H1 (cell line): Measurements from ENCODE around the gene ZNF425. TPM values are rescaled to one million over a fixed set of nuclear protein-coding genes. Genes with fewer than 3 reads are reported as not detected.

Source experiments
- CTCF ChIA-PET: fragments of 300-600 bp; sonication (Branson Sonifier 250); formaldehyde crosslinking; loops from one replicate; lab custom pipeline; 2021; ENCODE audit not compliant: partially characterized antibody; lab: Charles Lee
- POLR2A ChIA-PET: fragments of 300-600 bp; sonication (Branson Sonifier 250); formaldehyde crosslinking; loops from one replicate; lab custom pipeline; 2021; ENCODE audit warnings: inconsistent platforms; ENCODE audit not compliant: partially characterized antibody; lab: Charles Lee
- DNase-seq, 2 experiments: peaks; one replicate each; pipeline versions ENCODE4 v3.0.0 to v3.0.0-alpha.2; 2010 to 2022; ENCODE audit warnings: low spot score in 2 of 2, low read depth in 1 of 2, mixed read lengths in 1 of 2
- FAIRE-seq: peaks from 2 replicates; lab custom pipeline; 2011; peaks lifted over from hg19 to GRCh38; lab: Jason Lieb, UNC
- H2AFZ ChIP-seq: 2 replicates; pipeline ENCODE4 v1.8.1; 2012; ENCODE audit warnings: low read length, inconsistent platforms
- H2AK5ac ChIP-seq: 2 replicates; pipeline ENCODE4 v1.6.1; 2013; ENCODE audit warnings: low read depth, low read length
- H2BK120ac ChIP-seq: replicated peaks from 2 replicates; pipeline ENCODE3; 2013; ENCODE audit warnings: low read depth, low read length, inconsistent platforms
- H2BK12ac ChIP-seq: 2 replicates; pipeline ENCODE4 v1.6.1; 2013; ENCODE audit warnings: low read depth, low read length
- H2BK15ac ChIP-seq: 2 replicates; pipeline ENCODE4 v1.6.1; 2013; ENCODE audit warnings: low read length
- H2BK20ac ChIP-seq: 2 replicates; pipeline ENCODE4 v1.6.1; 2013; ENCODE audit warnings: low read length
- H2BK5ac ChIP-seq: 2 replicates; pipeline ENCODE4 v1.6.1; 2013; ENCODE audit warnings: low read depth, low read length
- H3K14ac ChIP-seq: 2 replicates; pipeline ENCODE4 v1.6.1; 2013; ENCODE audit warnings: inconsistent platforms; ENCODE audit not compliant: insufficient read length
- H3K18ac ChIP-seq: 2 replicates; pipeline ENCODE4 v1.6.1; 2013; ENCODE audit warnings: low read length; ENCODE audit errors: extremely low read depth
- H3K23ac ChIP-seq: 2 replicates; pipeline ENCODE4 v1.6.1; 2013; ENCODE audit warnings: inconsistent platforms; ENCODE audit not compliant: insufficient read length
- H3K23me2 ChIP-seq: 2 replicates; pipeline ENCODE4 v1.6.1; 2013; ENCODE audit warnings: low read depth, low read length
- H3K27ac ChIP-seq: 2 replicates; pipeline ENCODE4 v1.6.1; 2011; ENCODE audit warnings: low read depth, low read length, inconsistent platforms
- H3K27me3 ChIP-seq, 4 experiments: replicated peaks in 1 of 4; 1 replicate in 1 of 4; 2 replicates in 3 of 4; pipeline versions ENCODE4 v1.6.1 to v1.8.1; 2011 to 2013; ENCODE audit warnings: low read length in 3 of 4, mild to moderate bottlenecking in 3 of 4, inconsistent platforms in 2 of 4, mixed read lengths in 2 of 4, moderate library complexity in 1 of 4; ENCODE audit not compliant: control insufficient read depth in 3 of 4, insufficient read depth in 3 of 4; ENCODE audit errors: extremely low read depth in 1 of 4
- H3K36me3 ChIP-seq, 4 experiments: 2 replicates each; pipeline versions ENCODE4 v1.6.1 to v1.8.1; 2011 to 2013; ENCODE audit warnings: mild to moderate bottlenecking in 4 of 4, low read length in 3 of 4, moderate library complexity in 2 of 4, control low read depth in 1 of 4, inconsistent platforms in 1 of 4; ENCODE audit not compliant: insufficient read depth in 4 of 4, control insufficient read depth in 2 of 4
- H3K4ac ChIP-seq: replicated peaks from 2 replicates; pipeline ENCODE3; 2013; ENCODE audit warnings: low read length, low read depth, mixed read lengths, inconsistent platforms; ENCODE audit not compliant: insufficient read length
- H3K4me1 ChIP-seq, 4 experiments: replicated peaks in 1 of 4; 1 replicate in 1 of 4; 2 replicates in 3 of 4; pipeline versions ENCODE4 v1.6.1 to v1.8.1; 2011 to 2013; ENCODE audit warnings: low read length in 3 of 4, inconsistent platforms in 2 of 4, mixed read lengths in 1 of 4; ENCODE audit not compliant: insufficient read depth in 4 of 4, control insufficient read depth in 3 of 4
- H3K4me2 ChIP-seq, 2 experiments: 2 replicates each; pipeline versions ENCODE4 v1.6.1 to v1.8.1; 2011 to 2013; ENCODE audit warnings: low read depth in 2 of 2, low read length in 2 of 2, control low read depth in 1 of 2, inconsistent platforms in 1 of 2, mild to moderate bottlenecking in 1 of 2; ENCODE audit not compliant: insufficient read depth in 1 of 2
- H3K4me3 ChIP-seq, 4 experiments: fragments of 200-600, 300-600 bp in 1 of 4; sonication (generic), shearing (Covaris generic), sonication (Bioruptor Twin) in 1 of 4; 2 replicates each; pipeline versions ENCODE4 v1.5.1 to v1.8.1; 2011 to 2016; ENCODE audit warnings: low read length in 4 of 4, low read depth in 3 of 4, control low read depth in 2 of 4, inconsistent platforms in 2 of 4, mild to moderate bottlenecking in 2 of 4, mixed read lengths in 1 of 4, moderate library complexity in 1 of 4; ENCODE audit not compliant: insufficient read depth in 2 of 4; ENCODE audit errors: extremely low read depth in 1 of 4
- H3K56ac ChIP-seq: replicated peaks from 2 replicates; pipeline ENCODE3; 2013; ENCODE audit warnings: low read depth, mild to moderate bottlenecking, mixed read lengths, low read length, inconsistent platforms; ENCODE audit not compliant: insufficient read length
- H3K79me1 ChIP-seq: 2 replicates; pipeline ENCODE4 v1.6.1; 2013; ENCODE audit warnings: low read depth, low read length, control low read depth
- H3K79me2 ChIP-seq, 2 experiments: 2 replicates each; pipeline versions ENCODE4 v1.6.1 to v1.8.1; 2012 to 2013; ENCODE audit warnings: low read length in 2 of 2, mild to moderate bottlenecking in 2 of 2, inconsistent platforms in 1 of 2; ENCODE audit not compliant: insufficient read depth in 2 of 2, control insufficient read depth in 1 of 2
- H3K9ac ChIP-seq, 4 experiments: replicated peaks in 1 of 4; 1 replicate in 1 of 4; 2 replicates in 3 of 4; pipeline versions ENCODE4 v1.6.1 to v1.8.1; 2011 to 2013; ENCODE audit warnings: low read depth in 3 of 4, low read length in 3 of 4, control low read depth in 2 of 4, mild to moderate bottlenecking in 2 of 4, moderate library complexity in 2 of 4, inconsistent platforms in 1 of 4; ENCODE audit errors: extremely low read depth in 1 of 4
- H3K9me3 ChIP-seq, 2 experiments: 2 replicates each; pipeline versions ENCODE4 v1.6.1 to v1.8.1; 2012 to 2013; ENCODE audit warnings: mild to moderate bottlenecking in 2 of 2, moderate library complexity in 2 of 2, control low read depth in 1 of 2, inconsistent platforms in 1 of 2, low read depth in 1 of 2, low read length in 1 of 2, mixed read lengths in 1 of 2; ENCODE audit not compliant: insufficient read depth in 2 of 2
- H4K20me1 ChIP-seq, 2 experiments: replicated peaks in 1 of 2; 2 replicates each; pipeline versions ENCODE3 to v1.8.1; 2011 to 2013; ENCODE audit warnings: inconsistent platforms in 2 of 2, low read length in 2 of 2, mild to moderate bottlenecking in 1 of 2; ENCODE audit not compliant: insufficient read depth in 2 of 2, control insufficient read depth in 1 of 2
- H4K5ac ChIP-seq: 2 replicates; pipeline ENCODE4 v1.6.1; 2013; ENCODE audit warnings: low read length, low read depth, mixed read lengths, inconsistent platforms; ENCODE audit not compliant: insufficient read length
- H4K8ac ChIP-seq: 2 replicates; pipeline ENCODE4 v1.8.0; 2013; ENCODE audit warnings: mild to moderate bottlenecking, moderate library complexity, low read length, inconsistent platforms; ENCODE audit not compliant: insufficient read depth; ENCODE audit errors: extremely low read depth
- H4K91ac ChIP-seq: replicated peaks from 2 replicates; pipeline ENCODE3; 2013; ENCODE audit warnings: low read length, mixed read lengths, inconsistent platforms; ENCODE audit not compliant: insufficient read length
- POLR2AphosphoS5 ChIP-seq: IDR thresholded peaks from 2 replicates; pipeline ENCODE4 v1.6.1; 2011; ENCODE audit warnings: low read depth, low read length
- SP4 ChIP-seq: IDR thresholded peaks from 2 replicates; pipeline ENCODE4 v1.6.1; 2012; ENCODE audit warnings: low read length, inconsistent platforms
- WGBS, 2 experiments: shearing (Covaris generic) in 1 of 2; methylation state at CpG; one replicate each; pipeline versions ENCODE4 v1.1.6 to v1.1.7; 2013 to 2015; ENCODE audit warnings: low lambda C conversion rate in 2 of 2, mixed read lengths in 2 of 2, inconsistent platforms in 1 of 2, low coverage in 1 of 2, missing lambda C conversion rate in 1 of 2; ENCODE audit not compliant: insufficient replicate concordance in 2 of 2, insufficient coverage in 1 of 2, insufficient read length in 1 of 2; ENCODE audit errors: extremely low coverage in 1 of 2, missing lambda C conversion rate in 1 of 2; 5-methylcytosine and 5-hydroxymethylcytosine counted together
- polyA plus RNA-seq, 7 experiments: library from polyadenylated mRNA; depleted of rRNA in 3 of 7; stranded (reverse) in 5 of 7; unstranded in 2 of 7; fragments of >200 nt in 5 of 7; fragments of 200-250 nt in 2 of 7; gene quantifications; 1 replicate in 5 of 7; 2 replicates in 1 of 7; 4 replicates in 1 of 7; pipeline versions ENCODE4 v1.2.1 to v1.2.3, GENCODE V29; 2011 to 2013; ENCODE audit warnings: missing spikeins in 2 of 7, mixed read lengths in 2 of 7
- total RNA-seq: library from RNA; stranded (reverse); fragmentation: NEBNext Ultra II Directional; extraction: Animal tissue kit (Norgen Biotek cat#: 25700); gene quantifications from 2 replicates; pipeline ENCODE4 v1.2.1, GENCODE V29; 2021

Gene ZNF425
- total and polyA plus RNA-seq, 2 of the 8 experiments (the other 6 are each of a cell fraction or from before 2014, with no cell fraction given): 3.4 to 6.1 TPM

DNA sequence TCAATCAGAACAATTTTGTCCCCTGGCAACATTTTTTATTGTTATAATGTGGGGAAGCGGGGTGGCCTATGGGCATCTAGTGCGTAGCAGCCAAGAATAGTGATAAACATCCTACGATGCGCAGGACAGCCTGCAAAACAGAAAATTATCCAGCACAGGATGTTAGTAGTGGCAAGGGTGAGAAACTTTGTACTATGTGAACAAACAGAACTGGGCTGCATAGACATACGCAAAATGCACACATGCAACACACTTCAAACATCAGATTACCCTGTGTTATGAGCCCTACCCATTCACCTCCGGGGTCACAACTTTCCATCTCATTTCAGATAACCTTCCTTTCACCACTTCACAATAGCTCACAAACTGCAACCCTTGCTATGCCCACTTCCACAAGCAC is 38.7 kb downstream of the ZNF425 start:
- no peak overlapping the region for H2BK120ac ChIP-seq
- no peak overlapping the region for H2BK20ac ChIP-seq
- H3K9me3 ChIP-seq: peaks cover 3 to 9% of the 10 kb centered on the region in 2 experiments; a peak in 3 of 4 replicates
- no peak for FAIRE-seq
- no peak overlapping the region for H3K4me2 ChIP-seq
- no peak overlapping the region for H2BK5ac ChIP-seq
- peaks cover 7% of the 10 kb centered on the region for H3K79me1 ChIP-seq
- no peak overlapping the region for H2BK15ac ChIP-seq
- H3K4me3 ChIP-seq: no peak overlapping the region
- no peak overlapping the region for H4K91ac ChIP-seq
- peaks cover 0 to 4% (median under 1%) of the 10 kb centered on the region in 4 experiments; a peak in 2 of 7 replicates for H3K4me1 ChIP-seq
- H3K14ac ChIP-seq: no peak overlapping the region
- no peak overlapping the region for H2AK5ac ChIP-seq
- no peak overlapping the region for H3K4ac ChIP-seq
- no peak overlapping the region for H3K23ac ChIP-seq
- H4K8ac ChIP-seq: no peak overlapping the region
- H3K23me2 ChIP-seq: peaks cover 3% of the 10 kb centered on the region; the same call in 1 of the 2 replicates
- no peaks in the 10 kb centered on the region for H3K27me3 ChIP-seq
- no peak overlapping the region for H4K5ac ChIP-seq
- no peak overlapping the region for H3K27ac ChIP-seq
- H2AFZ ChIP-seq: no peak overlapping the region
- H3K56ac ChIP-seq: no peak overlapping the region
- ChIA-PET POLR2A (interaction anchor here (1.3 to 2.2 kb wide), 3 partner anchors 14 to 49 kb away, joined by 4 to 9 read pairs (median 6); no protein-coding TSS in a partner anchor), CTCF (interaction anchor here (0.6 to 2.4 kb wide), 5 partner anchors 16 to 895 kb away, joined by 3 to 8 read pairs (median 3); partner anchors contain the start of gene ZNF398)
- no peak overlapping the region for H3K9ac ChIP-seq
- H3K36me3 ChIP-seq: peaks cover 0 to 22% (median 7%) of the 10 kb centered on the region in 4 experiments; a peak in 4 of 8 replicates
- 96% methylated on average over 6 of the region's 6 CpGs; no CpG with 5 or more reads in 1 of the 2 experiments for WGBS, 2 experiments
- no peak for DNase-seq
- H2BK12ac ChIP-seq: no peak overlapping the region
- TF ChIP-seq SP4 (no peak), POLR2AphosphoS5 (no peak)
- H3K18ac ChIP-seq: no peak overlapping the region
- H4K20me1 ChIP-seq: no peaks in the 10 kb centered on the region
- peaks cover 0 to 32% of the 10 kb centered on the region in 2 experiments; a peak in 2 of 4 replicates for H3K79me2 ChIP-seq
